ENCODE data around the gene ADAMTS10. TPM values are rescaled to one million over a fixed set of nuclear protein-coding genes. Genes with fewer than 3 reads are reported as not detected.

ADAMTS10 gene
- total and polyA plus RNA-seq, 4 donors = 18.8 to 264 (median 123) TPM

GRCh38 chr19:8593931-8594330 is 16.6 kb downstream of the ADAMTS10 start:
- H3K27ac ChIP-seq (ENCODE audit: low read depth in 1 of 2, low read length in 2 of 2) = no peak overlapping the region
- H3K36me3 ChIP-seq (ENCODE audit: control insufficient read depth in 1 of 2, insufficient read depth in 2 of 2, low read length in 1 of 2) = no peaks in the 10 kb centered on the region
- H3K4me3 ChIP-seq (ENCODE audit: low read length in 2 of 2) = no peak overlapping the region
- intact Hi-C loops (cut with DNase I) = loop anchor here in 1 of 2 donors (2.0 kb wide), 1 partner anchor 19 kb away; no protein-coding TSS in a partner anchor
- H3K9me3 ChIP-seq (ENCODE audit: control insufficient read depth, low read length) = no peaks in the 10 kb centered on the region
- H3K4me1 ChIP-seq (ENCODE audit: control insufficient read depth in 1 of 2, insufficient read depth in 2 of 2, low read length in 2 of 2) = no peaks in the 10 kb centered on the region
- H3K27me3 ChIP-seq (ENCODE audit: control insufficient read depth in 1 of 2, insufficient read depth in 2 of 2, low read length in 1 of 2) = no peaks in the 10 kb centered on the region
- DNase-seq = no peak
- ATAC-seq (ENCODE audit: low FRiP score) = no peak
- 64 to 73% methylated on average over 2 of the region's 2 CpGs for WGBS, 2 donors

GRCh38 chr19:8592231-8593009 is 18.1 kb downstream of the ADAMTS10 start:
- Histone ChIP-seq H3K4me3 (ENCODE audit: low read length in 2 of 2) (no peak overlapping the region), H3K36me3 (ENCODE audit: control insufficient read depth in 1 of 2, insufficient read depth in 2 of 2, low read length in 1 of 2) (no peaks in the 10 kb centered on the region), H3K9me3 (ENCODE audit: control insufficient read depth, low read length) (no peaks in the 10 kb centered on the region), H3K27me3 (ENCODE audit: control insufficient read depth in 1 of 2, insufficient read depth in 2 of 2, low read length in 1 of 2) (no peaks in the 10 kb centered on the region), H3K4me1 (ENCODE audit: control insufficient read depth in 1 of 2, insufficient read depth in 2 of 2, low read length in 2 of 2) (no peaks in the 10 kb centered on the region), H3K27ac (ENCODE audit: low read depth in 1 of 2, low read length in 2 of 2) (no peak overlapping the region)
- intact Hi-C loops (cut with DNase I) = loop anchor here in 1 of 2 donors (2.0 kb wide), 1 partner anchor 20 kb away; no protein-coding TSS in a partner anchor
- ATAC-seq (ENCODE audit: low FRiP score) (peak; percentile 95), DNase-seq (peak; percentile 98 to 99)
- WGBS, 2 donors = 1% methylated on average over 40 to 55 of the region's 55 CpGs

GRCh38 chr19:8589177-8589714 is 21.3 kb downstream of the ADAMTS10 start:
- no peak for DNase-seq
- H3K9me3 ChIP-seq (ENCODE audit: control insufficient read depth, low read length) = no peaks in the 10 kb centered on the region
- intact Hi-C loops (cut with DNase I) = no loop called here
- no peak for ATAC-seq (ENCODE audit: low FRiP score)
- 87 to 90% methylated on average over 28 to 32 of the region's 32 CpGs for WGBS, 2 donors
- H3K36me3 ChIP-seq (ENCODE audit: control insufficient read depth in 1 of 2, insufficient read depth in 2 of 2, low read length in 1 of 2) = no peaks in the 10 kb centered on the region
- no peaks in the 10 kb centered on the region for H3K4me1 ChIP-seq (ENCODE audit: control insufficient read depth in 1 of 2, insufficient read depth in 2 of 2, low read length in 2 of 2)
- no peaks in the 10 kb centered on the region for H3K27me3 ChIP-seq (ENCODE audit: control insufficient read depth in 1 of 2, insufficient read depth in 2 of 2, low read length in 1 of 2)
- no peak overlapping the region for H3K27ac ChIP-seq (ENCODE audit: low read depth in 1 of 2, low read length in 2 of 2)
- H3K4me3 ChIP-seq (ENCODE audit: low read length in 2 of 2) = no peak overlapping the region

- H3K4me3 ChIP-seq (ENCODE audit: low read length in 2 of 2) = no peak overlapping the region
- no peak overlapping the region for H3K27ac ChIP-seq (ENCODE audit: low read depth in 1 of 2, low read length in 2 of 2)
- 77% methylated on average over 34 of the region's 34 CpGs for WGBS, 2 donors
- no peaks in the 10 kb centered on the region for H3K4me1 ChIP-seq (ENCODE audit: control insufficient read depth in 1 of 2, insufficient read depth in 2 of 2, low read length in 2 of 2)
- peak in 1 of 2 donors; percentile 84 for DNase-seq
- no peaks in the 10 kb centered on the region for H3K9me3 ChIP-seq (ENCODE audit: control insufficient read depth, low read length)
- peak; percentile 17 for ATAC-seq (ENCODE audit: low FRiP score)
- no peaks in the 10 kb centered on the region for H3K36me3 ChIP-seq (ENCODE audit: control insufficient read depth in 1 of 2, insufficient read depth in 2 of 2, low read length in 1 of 2)
- intact Hi-C loops (cut with DNase I) = no loop called here
- no peaks in the 10 kb centered on the region for H3K27me3 ChIP-seq (ENCODE audit: control insufficient read depth in 1 of 2, insufficient read depth in 2 of 2, low read length in 1 of 2)
Observed at GRCh38 chr19:8585894-8586750, 24.4 kb downstream of the ADAMTS10 start.

- Histone ChIP-seq H3K36me3 (ENCODE audit: control insufficient read depth in 1 of 2, insufficient read depth in 2 of 2, low read length in 1 of 2) (no peaks in the 10 kb centered on the region), H3K27me3 (ENCODE audit: control insufficient read depth in 1 of 2, insufficient read depth in 2 of 2, low read length in 1 of 2) (no peaks in the 10 kb centered on the region), H3K27ac (ENCODE audit: low read depth in 1 of 2, low read length in 2 of 2) (no peak overlapping the region), H3K4me1 (ENCODE audit: control insufficient read depth in 1 of 2, insufficient read depth in 2 of 2, low read length in 2 of 2) (no peaks in the 10 kb centered on the region), H3K4me3 (ENCODE audit: low read length in 2 of 2) (no peak overlapping the region), H3K9me3 (ENCODE audit: control insufficient read depth, low read length) (no peaks in the 10 kb centered on the region)
- DNase-seq = no peak
- intact Hi-C loops (cut with DNase I) = loop anchor here in 1 of 2 donors (5.0 kb wide), 1 partner anchor 57 kb away; no protein-coding TSS in a partner anchor
- 76 to 83% methylated on average over 57 to 71 of the region's 71 CpGs for WGBS, 2 donors
- no peak for ATAC-seq (ENCODE audit: low FRiP score)
Observed at GRCh38 chr19:8584965-8585893, 25.3 kb downstream of the ADAMTS10 start.

- intact Hi-C loops (cut with DNase I) = loop anchor here (2.0 to 5.0 kb wide), 2 partner anchors 62 kb away; no protein-coding TSS in a partner anchor
- no peaks in the 10 kb centered on the region for H3K9me3 ChIP-seq (ENCODE audit: control insufficient read depth, low read length)
- DNase-seq (peak; percentile 87 to 93), ATAC-seq (ENCODE audit: low FRiP score) (peak; percentile 90)
- H3K27ac ChIP-seq (ENCODE audit: low read depth in 1 of 2, low read length in 2 of 2) = no peak overlapping the region
- H3K4me1 ChIP-seq (ENCODE audit: control insufficient read depth in 1 of 2, insufficient read depth in 2 of 2, low read length in 2 of 2) = no peaks in the 10 kb centered on the region
- H3K4me3 ChIP-seq (ENCODE audit: low read length in 2 of 2) = no peak overlapping the region
- H3K36me3 ChIP-seq (ENCODE audit: control insufficient read depth in 1 of 2, insufficient read depth in 2 of 2, low read length in 1 of 2) = no peaks in the 10 kb centered on the region
- H3K27me3 ChIP-seq (ENCODE audit: control insufficient read depth in 1 of 2, insufficient read depth in 2 of 2, low read length in 1 of 2) = no peaks in the 10 kb centered on the region
- WGBS, 2 donors = 6% methylated on average over 21 of the region's 21 CpGs
Observed at GRCh38 chr19:8580710-8581281, 29.7 kb downstream of the ADAMTS10 start.

- intact Hi-C loops (cut with DNase I) = loop anchor here in 1 of 2 donors (10.0 kb wide), 1 partner anchor 224 kb away; no protein-coding TSS in a partner anchor
- no peak overlapping the region for H3K4me3 ChIP-seq (ENCODE audit: low read length in 2 of 2)
- 20 to 22% methylated on average over 17 of the region's 17 CpGs for WGBS, 2 donors
- H3K27ac ChIP-seq (ENCODE audit: low read depth in 1 of 2, low read length in 2 of 2) = no peak overlapping the region
- peak; percentile 58 for ATAC-seq (ENCODE audit: low FRiP score)
- no peaks in the 10 kb centered on the region for H3K9me3 ChIP-seq (ENCODE audit: control insufficient read depth, low read length)
- DNase-seq = peak; percentile 86 to 91
- no peaks in the 10 kb centered on the region for H3K4me1 ChIP-seq (ENCODE audit: control insufficient read depth in 1 of 2, insufficient read depth in 2 of 2, low read length in 2 of 2)
- H3K36me3 ChIP-seq (ENCODE audit: control insufficient read depth in 1 of 2, insufficient read depth in 2 of 2, low read length in 1 of 2) = no peaks in the 10 kb centered on the region
- H3K27me3 ChIP-seq (ENCODE audit: control insufficient read depth in 1 of 2, insufficient read depth in 2 of 2, low read length in 1 of 2) = no peaks in the 10 kb centered on the region
Observed at GRCh38 chr19:8578642-8579265, 31.8 kb downstream of the ADAMTS10 start.
